Renal cortical epithelial cell (primary cell): Measurements from ENCODE around the gene TRABD2A. TPM values are rescaled to one million over a fixed set of nuclear protein-coding genes. Genes with fewer than 3 reads are reported as not detected.
"Not testable (repeated sequence)": the region's sequence is repeated elsewhere in the genome, so short reads cannot be mapped to it uniquely, and the experiment has no call there.

ENCODE experiments used
- DNase-seq: peaks from one replicate; pipeline ENCODE4 v3.0.0-alpha.2; 2011; ENCODE audit warnings: low read depth
- total RNA-seq: library from RNA; depleted of rRNA; stranded (reverse); fragments of >200 nt; gene quantifications from 2 replicates; pipeline ENCODE4 v1.2.3, GENCODE V29; 2014

Gene TRABD2A
- total RNA-seq, 1 donor from 2014 or later, result 1.1 TPM

DNA sequence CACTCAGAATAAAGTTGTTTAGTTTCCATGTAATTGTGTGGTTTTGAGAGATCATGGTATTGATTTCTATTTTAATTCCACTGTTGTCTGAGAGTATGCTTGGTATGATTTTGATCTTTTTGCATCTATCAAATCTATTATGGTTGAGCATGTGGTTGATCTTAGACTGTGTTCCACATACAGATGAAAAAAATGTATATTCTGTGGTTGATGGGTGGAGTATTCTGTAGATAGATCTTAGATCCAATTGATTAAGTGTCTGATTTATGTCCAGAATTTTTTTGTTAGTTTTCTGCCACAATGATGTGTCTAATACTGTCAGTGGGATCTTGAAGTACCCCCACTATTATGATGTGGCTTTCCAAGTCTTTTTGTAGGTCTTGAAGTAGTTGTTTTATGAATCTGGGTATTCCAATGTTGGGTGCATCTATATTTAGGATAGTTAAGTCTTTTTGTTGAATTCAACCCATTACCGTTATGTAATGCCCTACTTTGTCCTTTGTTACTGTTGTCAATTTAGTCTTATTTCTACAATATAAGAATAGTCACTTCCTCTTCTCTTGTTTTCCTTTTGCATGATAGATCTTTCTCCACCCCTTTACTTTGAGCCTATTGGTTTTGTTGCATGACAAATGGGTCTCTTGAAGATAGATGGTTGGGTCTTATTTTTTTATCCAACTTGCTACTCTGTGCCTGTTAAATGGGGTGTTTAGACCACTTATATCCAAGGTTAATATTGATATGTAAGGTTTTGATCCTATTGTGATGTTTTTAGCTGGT lies 101.8 kb downstream of the TRABD2A start:
- no peak for DNase-seq

DNA sequence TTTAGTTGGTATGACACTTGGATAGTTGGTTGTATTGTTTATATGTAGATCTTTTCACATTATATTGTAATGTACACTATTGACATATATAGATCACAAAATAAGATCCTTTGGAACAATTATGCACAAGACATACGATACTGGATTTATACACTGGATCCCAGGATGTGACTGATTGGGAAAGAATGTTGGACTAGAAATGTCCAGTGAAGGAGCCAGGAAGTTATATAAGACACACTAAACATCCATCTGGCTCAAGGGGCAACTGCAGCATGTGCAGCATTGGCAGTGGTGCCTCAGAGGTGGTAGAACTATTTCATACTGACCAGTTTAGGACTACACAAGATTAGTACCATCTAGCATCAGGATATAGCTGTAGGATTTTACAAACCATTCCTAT lies 104.9 kb downstream of the TRABD2A start:
- DNase-seq, result peak; percentile 11

DNA sequence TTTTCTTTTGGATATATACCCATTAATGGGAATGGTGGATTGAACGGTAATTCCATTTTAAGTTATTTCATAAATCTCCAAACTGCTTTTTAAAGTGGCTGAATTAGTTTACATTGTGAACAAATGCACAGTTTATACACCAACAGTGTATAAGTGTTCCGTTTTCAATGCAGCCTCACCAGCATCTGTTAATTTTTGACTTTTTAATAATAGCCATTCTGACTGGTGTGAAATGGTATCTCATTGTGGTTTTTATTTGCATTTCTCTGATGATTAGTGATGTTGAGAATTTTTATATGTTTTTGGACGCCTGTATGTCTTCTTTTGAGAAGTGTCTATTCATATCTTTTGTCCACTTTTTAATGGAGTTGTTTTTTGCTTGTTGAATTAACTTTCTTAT lies 107.3 kb downstream of the TRABD2A start:
- DNase-seq, result not testable (repeated sequence)

Other genes starting within 250 kb of the TRABD2A start
- 4,859 and 12,113 TPM in 2 replicates for gene TMSB10, start 24.6 kb upstream of the TRABD2A start, total RNA-seq
- 95.9 and 109 TPM in 2 replicates for gene KCMF1, start 90.1 kb upstream of the TRABD2A start, total RNA-seq